Keratinocyte (primary cell): ENCODE data around the gene MEX3C. TPM values are rescaled to one million over a fixed set of nuclear protein-coding genes. Genes with fewer than 3 reads are reported as not detected.

Source experiments
- DNase-seq: peaks from one replicate; pipeline ENCODE4 v3.0.0-alpha.2; 2011; ENCODE audit warnings: low read depth, missing footprints, low spot score
- FAIRE-seq: peaks from 2 replicates; lab custom pipeline; 2011; peaks lifted over from hg19 to GRCh38; lab: Jason Lieb, UNC
- H2AFZ ChIP-seq: 2 replicates; pipeline ENCODE4 v1.6.0; 2012; ENCODE audit warnings: low read length, control low read depth, inconsistent platforms; ENCODE audit not compliant: control insufficient read depth
- H3K27ac ChIP-seq: 2 replicates; pipeline ENCODE4 v1.5.1; 2011; ENCODE audit warnings: low read length; ENCODE audit not compliant: control insufficient read depth, insufficient read depth
- H3K27me3 ChIP-seq: 3 replicates; pipeline ENCODE4 v1.6.0; 2011; ENCODE audit warnings: low read length; ENCODE audit not compliant: control insufficient read depth, insufficient read depth; ENCODE audit errors: extremely low read depth
- H3K36me3 ChIP-seq, 2 experiments: 2 replicates in 1 of 2; 3 replicates in 1 of 2; pipeline ENCODE4 v1.5.1; 2011; ENCODE audit warnings: low read length in 2 of 2, mild to moderate bottlenecking in 1 of 2; ENCODE audit not compliant: control insufficient read depth in 2 of 2, insufficient read depth in 2 of 2; ENCODE audit errors: extremely low read depth in 1 of 2
- H3K4me1 ChIP-seq: 3 replicates; pipeline ENCODE4 v1.5.1; 2011; ENCODE audit warnings: low read length; ENCODE audit not compliant: control insufficient read depth, insufficient read depth; ENCODE audit errors: extremely low read depth
- H3K4me2 ChIP-seq: 3 replicates; pipeline ENCODE4 v1.6.0; 2011; ENCODE audit warnings: low read depth, low read length; ENCODE audit not compliant: control insufficient read depth, insufficient read depth; ENCODE audit errors: extremely low read depth
- H3K4me3 ChIP-seq, 3 experiments: fragments of 200-600 bp in 1 of 3; sonication (generic) in 1 of 3; 2 replicates in 2 of 3; 3 replicates in 1 of 3; pipeline ENCODE4 v1.5.1; 2011 to 2016; ENCODE audit warnings: low read length in 3 of 3, mild to moderate bottlenecking in 3 of 3, control low read depth in 2 of 3, inconsistent platforms in 1 of 3, low read depth in 1 of 3, mixed read lengths in 1 of 3, mixed run types in 1 of 3, moderate library complexity in 1 of 3; ENCODE audit not compliant: control insufficient read depth in 2 of 3, insufficient read depth in 2 of 3; ENCODE audit errors: extremely low read depth in 1 of 3
- H3K79me2 ChIP-seq: 2 replicates; pipeline ENCODE4 v1.6.0; 2012; ENCODE audit warnings: low read length; ENCODE audit not compliant: control insufficient read depth, insufficient read depth
- H3K9ac ChIP-seq: 3 replicates; pipeline ENCODE4 v1.6.0; 2011; ENCODE audit warnings: low read length; ENCODE audit not compliant: control insufficient read depth, insufficient read depth; ENCODE audit errors: extremely low read depth
- H3K9me1 ChIP-seq: 3 replicates; pipeline ENCODE4 v1.6.0; 2011; ENCODE audit warnings: low read length; ENCODE audit not compliant: control insufficient read depth, insufficient read depth; ENCODE audit errors: extremely low read depth
- H3K9me3 ChIP-seq: 2 replicates; pipeline ENCODE4 v1.5.1; 2012; ENCODE audit warnings: low read depth, low read length; ENCODE audit not compliant: control insufficient read depth
- H4K20me1 ChIP-seq: 3 replicates; pipeline ENCODE4 v1.6.0; 2011; ENCODE audit warnings: low read length; ENCODE audit not compliant: control insufficient read depth, insufficient read depth; ENCODE audit errors: extremely low read depth
- EZH2 ChIP-seq: IDR thresholded peaks from one replicate; pipeline ENCODE4 v1.6.1; 2012; ENCODE audit warnings: inconsistent platforms, mild to moderate bottlenecking, low read length, moderate library complexity
- dilution Hi-C: fragments of 300-500 bp; cut with MboI; formaldehyde crosslinking; loops from one replicate; pipeline ENCODE4 v1.7.0; 2020; ENCODE audit warnings: low sequenced_read_pairs; ENCODE audit not compliant: extremely low pct_ligation_motif_present
- polyA plus RNA-seq, 5 experiments: library from polyadenylated mRNA; depleted of rRNA in 3 of 5; stranded (reverse) in 3 of 5; stranded (forward) in 1 of 5; unstranded in 1 of 5; fragments of >200 nt; gene quantifications; 1 replicate in 1 of 5; 2 replicates in 3 of 5; 3 replicates in 1 of 5; pipeline versions ENCODE4 v1.2.1 to v1.2.3, GENCODE V29; 2011 to 2012; ENCODE audit warnings: missing spikeins in 2 of 5, low read depth in 1 of 5, low replicate concordance in 1 of 5
- TF ChIP-seq, protein P1 (sequence below), 3 experiments: IDR thresholded peaks in 1 of 3; conservative IDR thresholded peaks in 1 of 3; optimal IDR thresholded peaks in 1 of 3; 2 replicates in 2 of 3; 3 replicates in 1 of 3; pipeline versions ENCODE3 to v1.5.1; 2011; ENCODE audit warnings: low read length in 3 of 3, mild to moderate bottlenecking in 3 of 3, moderate library complexity in 2 of 3, control low read depth in 1 of 3, inconsistent platforms in 1 of 3; ENCODE audit not compliant: insufficient read depth in 2 of 3; ENCODE audit errors: extremely low read depth in 1 of 3

The MEX3C gene
- polyA plus RNA-seq, 1 donor (not counting 4 experiments of a cell fraction or from before 2014, with no cell fraction given): 75.1 TPM

- H3K9me1 ChIP-seq: no peaks in the 10 kb centered on the region
- H3K9me3 ChIP-seq: no peaks in the 10 kb centered on the region
- no peaks in the 10 kb centered on the region for H3K27me3 ChIP-seq
- H3K9ac ChIP-seq: no peak overlapping the region
- DNase-seq (no peak), FAIRE-seq (no peak)
- TF ChIP-seq EZH2: no peak
- TF ChIP-seq, protein P1, sequence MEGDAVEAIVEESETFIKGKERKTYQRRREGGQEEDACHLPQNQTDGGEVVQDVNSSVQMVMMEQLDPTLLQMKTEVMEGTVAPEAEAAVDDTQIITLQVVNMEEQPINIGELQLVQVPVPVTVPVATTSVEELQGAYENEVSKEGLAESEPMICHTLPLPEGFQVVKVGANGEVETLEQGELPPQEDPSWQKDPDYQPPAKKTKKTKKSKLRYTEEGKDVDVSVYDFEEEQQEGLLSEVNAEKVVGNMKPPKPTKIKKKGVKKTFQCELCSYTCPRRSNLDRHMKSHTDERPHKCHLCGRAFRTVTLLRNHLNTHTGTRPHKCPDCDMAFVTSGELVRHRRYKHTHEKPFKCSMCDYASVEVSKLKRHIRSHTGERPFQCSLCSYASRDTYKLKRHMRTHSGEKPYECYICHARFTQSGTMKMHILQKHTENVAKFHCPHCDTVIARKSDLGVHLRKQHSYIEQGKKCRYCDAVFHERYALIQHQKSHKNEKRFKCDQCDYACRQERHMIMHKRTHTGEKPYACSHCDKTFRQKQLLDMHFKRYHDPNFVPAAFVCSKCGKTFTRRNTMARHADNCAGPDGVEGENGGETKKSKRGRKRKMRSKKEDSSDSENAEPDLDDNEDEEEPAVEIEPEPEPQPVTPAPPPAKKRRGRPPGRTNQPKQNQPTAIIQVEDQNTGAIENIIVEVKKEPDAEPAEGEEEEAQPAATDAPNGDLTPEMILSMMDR (optimal IDR thresholded peaks at IDR 0.05 in 1 of 3, IDR thresholded peaks at IDR 0.05 in 1 of 3, conservative IDR thresholded peaks at IDR 0.05 in 1 of 3; ENCODE audit: extremely low read depth in 1 of 3, insufficient read depth in 2 of 3, low read length in 3 of 3): no peak
- H3K27ac ChIP-seq: no peak overlapping the region
- H3K4me3 ChIP-seq: no peak overlapping the region
- H3K4me2 ChIP-seq: no peak overlapping the region
- H4K20me1 ChIP-seq: no peaks in the 10 kb centered on the region
- no peaks in the 10 kb centered on the region for H3K36me3 ChIP-seq
- dilution Hi-C loops: no loop called here
- H3K79me2 ChIP-seq: peaks cover 2% of the 10 kb centered on the region
- no peak overlapping the region for H2AFZ ChIP-seq
- H3K4me1 ChIP-seq: no peaks in the 10 kb centered on the region
Observed at GRCh38 chr18:51169731-51170130, 27.8 kb downstream of the MEX3C start.

DNA sequence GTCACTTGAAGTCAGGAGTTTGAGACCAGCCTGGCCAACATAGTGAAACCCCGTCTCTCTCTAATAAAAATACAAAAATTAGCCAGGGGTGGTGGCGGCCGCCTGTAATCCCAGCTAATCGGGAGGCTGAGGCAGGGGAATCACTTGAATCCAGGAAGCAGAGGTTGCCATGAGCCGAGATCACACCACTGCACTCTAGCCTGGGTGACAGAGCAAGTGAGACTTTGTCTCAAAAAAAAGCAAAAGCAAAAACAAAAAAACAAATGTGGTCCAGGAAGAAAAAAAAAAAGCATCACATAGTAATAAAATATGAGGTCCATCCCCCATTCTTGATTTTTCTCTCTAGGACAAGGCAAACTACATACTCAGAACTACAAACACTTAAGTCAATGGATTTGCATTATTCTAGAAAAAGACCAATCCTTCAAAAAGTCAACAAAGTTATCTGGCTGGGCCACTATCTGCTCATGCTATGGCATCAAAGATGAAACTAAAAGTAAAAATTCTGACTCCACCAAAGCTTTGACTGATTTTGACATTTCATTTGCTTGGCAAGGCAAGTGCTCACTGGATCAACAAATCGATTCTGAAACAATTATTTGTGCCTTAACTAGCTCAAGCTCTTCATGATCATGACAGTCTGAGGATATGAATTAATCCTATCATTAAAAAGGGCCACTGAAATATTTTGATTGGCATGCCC, 28.4 kb downstream of the MEX3C start:
- Histone ChIP-seq H2AFZ (no peak overlapping the region), H3K9me3 (no peaks in the 10 kb centered on the region), H4K20me1 (no peaks in the 10 kb centered on the region), H3K4me3 (no peak overlapping the region), H3K9ac (no peak overlapping the region), H3K79me2 (no peaks in the 10 kb centered on the region), H3K27me3 (no peaks in the 10 kb centered on the region), H3K4me2 (no peak overlapping the region), H3K4me1 (no peaks in the 10 kb centered on the region), H3K27ac (no peak overlapping the region), H3K36me3 (no peaks in the 10 kb centered on the region), H3K9me1 (no peaks in the 10 kb centered on the region)
- dilution Hi-C loops: no loop called here
- TF ChIP-seq EZH2: no peak
- TF ChIP-seq, protein P1 (optimal IDR thresholded peaks at IDR 0.05 in 1 of 3, IDR thresholded peaks at IDR 0.05 in 1 of 3, conservative IDR thresholded peaks at IDR 0.05 in 1 of 3; ENCODE audit: extremely low read depth in 1 of 3, insufficient read depth in 2 of 3, low read length in 3 of 3): no peak
- DNase-seq (no peak), FAIRE-seq (no peak)
